GM19025 (cell line): Measurements from ENCODE around the gene PHF21B.
"Not testable (repeated sequence)": the region's sequence is repeated elsewhere in the genome, so short reads cannot be mapped to it uniquely, and the experiment has no call there.

ENCODE experiments used
- ATAC-seq: cut with Tn5 transposase; IDR thresholded peaks from one replicate; pipeline ENCODE4 v1.9.1; 2021; ENCODE audit warnings: mild to moderate bottlenecking, low read depth, moderate library complexity; ENCODE audit not compliant: unreplicated experiment

PHF21B gene

DNA sequence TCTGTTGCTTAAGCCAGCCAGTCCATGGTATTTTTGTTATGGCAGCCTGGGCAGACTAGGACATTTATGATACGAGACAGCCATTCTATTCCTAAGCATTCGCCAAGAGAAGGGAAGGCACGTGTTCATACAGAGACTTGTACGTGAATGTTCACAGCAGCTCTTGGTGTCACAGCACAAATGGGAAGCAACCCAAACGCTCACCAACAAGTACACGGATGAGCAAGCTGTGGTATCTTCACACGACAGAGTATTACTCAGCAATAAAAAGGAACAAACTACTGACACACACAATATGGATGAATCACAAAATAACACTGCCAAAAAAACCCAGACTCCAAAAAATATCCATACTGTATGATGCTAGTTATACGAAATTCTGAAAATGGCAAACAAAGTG is 85.1 kb downstream of the PHF21B start:
- ATAC-seq: no peak

- ATAC-seq: no peak
Observed at GRCh38 chr22:44924098-44924497, 85.7 kb downstream of the PHF21B start.

DNA sequence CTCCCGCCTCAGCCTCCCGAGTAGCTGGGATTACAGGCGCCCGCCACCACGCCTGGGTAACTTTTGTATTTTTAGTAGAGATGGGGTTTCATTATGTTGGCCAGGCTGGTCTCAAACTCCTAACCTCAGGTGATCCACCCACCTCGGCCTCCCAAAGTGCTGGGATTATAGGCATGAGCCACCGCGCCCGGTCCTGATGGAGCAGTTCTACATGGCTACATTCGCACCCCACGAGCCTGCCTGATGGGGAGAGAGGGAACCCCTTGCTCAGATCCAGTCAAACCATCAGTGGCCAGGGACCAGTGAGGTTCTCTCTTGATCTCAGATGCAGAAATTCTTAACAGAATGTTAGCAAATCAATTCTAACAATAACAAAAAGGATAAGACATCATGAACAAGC is 88.0 kb downstream of the PHF21B start:
- not testable (repeated sequence) for ATAC-seq

- ATAC-seq: no peak
Observed at GRCh38 chr22:44920183-44920582, 89.6 kb downstream of the PHF21B start.

- no peak for ATAC-seq
Observed at GRCh38 chr22:44919691-44920090, 90.1 kb downstream of the PHF21B start.

GRCh38 chr22:44918925-44919392 is 90.8 kb downstream of the PHF21B start:
- no peak for ATAC-seq

DNA sequence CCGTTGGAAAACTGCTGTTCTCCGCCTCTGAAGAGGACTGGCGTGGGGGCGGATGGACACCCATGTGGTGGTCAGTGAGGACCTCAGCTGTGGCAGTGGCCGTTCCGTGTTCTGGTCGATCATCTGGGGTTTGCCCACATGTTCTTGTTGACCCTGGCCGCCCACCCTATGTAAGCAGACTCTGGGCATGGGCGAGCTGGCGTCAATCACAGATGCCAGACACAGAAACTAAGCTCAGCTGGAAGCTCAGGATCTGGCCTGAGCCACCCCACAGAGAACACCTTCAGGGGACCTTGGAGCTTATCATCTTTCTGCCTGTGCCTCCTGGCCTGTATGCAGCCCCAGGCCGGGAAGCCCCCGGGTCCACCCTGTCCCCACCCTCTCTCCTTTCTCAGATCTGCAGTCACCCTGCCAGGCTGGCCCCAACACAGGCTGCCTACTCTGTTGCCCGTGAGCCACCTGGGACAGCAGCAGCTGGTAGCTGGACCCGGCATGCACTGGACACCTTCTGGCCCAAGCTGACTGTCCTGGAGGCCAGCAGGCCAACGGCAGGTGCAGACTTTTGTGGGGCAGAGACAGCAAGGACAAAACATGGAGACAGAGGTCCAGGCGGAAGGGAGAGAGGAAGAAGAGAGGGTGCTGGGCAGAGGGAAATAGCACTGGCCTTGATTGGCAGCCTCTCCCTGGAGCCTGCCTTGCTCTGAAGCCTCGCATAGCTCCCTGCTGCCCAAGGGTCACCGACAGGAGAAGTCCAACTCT is 91.5 kb downstream of the PHF21B start:
- ATAC-seq: no peak

GRCh38 chr22:44917372-44918165 is 92.2 kb downstream of the PHF21B start:
- no peak for ATAC-seq

DNA sequence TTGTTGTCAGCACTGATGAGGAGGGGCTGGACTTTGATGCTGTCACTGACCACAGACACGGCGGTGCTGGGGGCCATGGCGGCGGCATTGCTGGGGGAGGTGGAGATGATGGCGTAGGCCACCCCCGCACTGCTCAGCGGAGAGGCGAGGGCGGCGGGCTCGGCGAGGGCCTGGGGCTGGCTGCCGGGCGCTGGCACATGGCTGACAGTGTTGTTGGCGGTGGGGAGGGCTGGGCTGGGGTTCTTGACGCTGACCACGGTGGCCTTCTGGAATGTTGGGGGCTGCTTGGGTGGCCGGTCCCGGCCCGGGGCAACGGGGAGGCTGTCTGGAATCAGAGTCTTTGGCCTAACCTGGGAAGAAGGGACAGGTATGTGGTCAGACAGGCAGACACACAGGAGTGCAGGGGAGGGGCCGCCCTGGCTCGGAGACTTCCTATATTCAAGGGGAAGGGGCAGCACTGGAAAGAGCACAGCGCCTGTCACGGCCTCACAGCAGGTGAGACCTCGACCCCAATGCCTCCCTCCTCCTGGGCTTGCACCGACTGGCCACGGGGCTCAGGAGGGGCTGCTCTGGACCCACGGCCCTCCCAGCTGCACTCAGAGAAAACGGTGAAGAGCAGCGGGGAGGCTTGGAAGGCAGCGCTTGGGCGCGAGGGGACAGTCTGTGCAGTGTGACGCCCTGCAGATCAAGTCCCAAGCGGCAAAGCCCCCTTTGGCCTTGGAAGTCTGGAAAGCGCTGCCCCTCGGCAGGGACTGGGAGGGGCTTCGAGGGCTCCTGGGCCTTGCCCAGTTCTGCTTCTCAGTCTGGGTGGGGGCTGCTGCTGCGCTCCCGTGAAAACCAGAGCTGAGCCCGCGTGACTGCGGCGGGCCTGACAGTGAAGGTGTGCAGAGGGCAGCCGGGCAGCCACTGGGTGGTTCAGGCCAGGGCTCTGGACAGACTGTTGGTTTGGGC is 93.2 kb downstream of the PHF21B start:
- no peak for ATAC-seq

DNA sequence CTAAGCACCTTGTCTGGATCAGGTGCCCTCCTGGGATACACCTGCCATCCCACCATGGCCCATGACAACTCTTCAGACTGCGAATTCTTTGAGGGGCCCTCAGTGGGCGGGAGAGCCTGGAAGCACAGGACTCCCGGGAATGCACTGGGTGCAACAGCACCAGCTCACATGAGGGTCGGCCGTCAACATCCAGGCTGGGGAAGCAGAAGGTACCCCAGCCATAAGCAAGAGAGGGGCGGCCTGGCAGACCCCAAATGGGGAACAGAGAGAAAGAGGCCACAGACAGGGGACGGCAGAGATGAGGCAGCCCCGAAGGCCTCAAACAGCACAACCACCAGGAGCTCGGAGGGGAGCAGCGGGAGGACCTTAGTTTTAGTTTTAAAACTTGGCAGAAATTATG is 94.4 kb downstream of the PHF21B start:
- ATAC-seq: no peak

- no peak for ATAC-seq
Observed at GRCh38 chr22:44914026-44914721, 95.6 kb downstream of the PHF21B start.

DNA sequence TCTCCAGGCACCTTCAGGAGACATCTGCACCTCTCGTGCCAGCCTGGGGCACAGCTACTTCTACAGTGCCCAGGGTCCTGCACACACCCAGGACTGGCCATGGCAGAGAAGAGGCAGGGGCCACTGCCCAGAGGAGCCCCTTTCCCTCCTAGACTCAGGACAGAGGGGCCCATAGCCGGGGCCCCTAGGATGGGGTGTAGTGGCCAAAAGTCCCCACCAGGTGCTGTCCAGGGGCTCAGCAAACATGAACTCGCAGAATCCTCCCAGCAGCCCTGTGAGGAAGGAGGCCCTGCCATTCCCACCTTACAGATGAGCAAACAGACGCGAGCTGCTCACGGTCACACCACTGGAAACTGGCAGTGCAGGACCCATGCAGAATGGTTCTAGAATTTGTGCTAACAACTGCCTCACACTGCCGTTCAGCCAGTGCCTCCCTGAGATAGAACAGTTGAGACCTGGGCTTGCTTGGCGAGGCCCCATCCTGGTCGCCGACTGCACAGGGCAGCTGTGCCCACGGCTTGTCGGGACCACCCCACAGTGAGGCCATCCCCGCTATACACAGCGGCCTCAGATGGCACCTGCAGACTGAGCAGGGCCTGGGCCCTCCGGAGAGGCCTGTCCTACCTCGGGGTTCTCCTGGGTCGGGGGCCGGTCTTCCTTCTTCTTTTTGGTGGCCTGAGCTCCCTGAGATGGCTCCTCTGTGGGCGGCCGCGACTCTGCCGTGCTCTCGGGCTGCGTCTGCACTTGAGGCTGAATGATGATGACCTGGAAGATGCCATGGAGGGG is 96.4 kb downstream of the PHF21B start:
- no peak for ATAC-seq

GRCh38 chr22:44909241-44909640 is 100.6 kb downstream of the PHF21B start:
- no peak for ATAC-seq

DNA sequence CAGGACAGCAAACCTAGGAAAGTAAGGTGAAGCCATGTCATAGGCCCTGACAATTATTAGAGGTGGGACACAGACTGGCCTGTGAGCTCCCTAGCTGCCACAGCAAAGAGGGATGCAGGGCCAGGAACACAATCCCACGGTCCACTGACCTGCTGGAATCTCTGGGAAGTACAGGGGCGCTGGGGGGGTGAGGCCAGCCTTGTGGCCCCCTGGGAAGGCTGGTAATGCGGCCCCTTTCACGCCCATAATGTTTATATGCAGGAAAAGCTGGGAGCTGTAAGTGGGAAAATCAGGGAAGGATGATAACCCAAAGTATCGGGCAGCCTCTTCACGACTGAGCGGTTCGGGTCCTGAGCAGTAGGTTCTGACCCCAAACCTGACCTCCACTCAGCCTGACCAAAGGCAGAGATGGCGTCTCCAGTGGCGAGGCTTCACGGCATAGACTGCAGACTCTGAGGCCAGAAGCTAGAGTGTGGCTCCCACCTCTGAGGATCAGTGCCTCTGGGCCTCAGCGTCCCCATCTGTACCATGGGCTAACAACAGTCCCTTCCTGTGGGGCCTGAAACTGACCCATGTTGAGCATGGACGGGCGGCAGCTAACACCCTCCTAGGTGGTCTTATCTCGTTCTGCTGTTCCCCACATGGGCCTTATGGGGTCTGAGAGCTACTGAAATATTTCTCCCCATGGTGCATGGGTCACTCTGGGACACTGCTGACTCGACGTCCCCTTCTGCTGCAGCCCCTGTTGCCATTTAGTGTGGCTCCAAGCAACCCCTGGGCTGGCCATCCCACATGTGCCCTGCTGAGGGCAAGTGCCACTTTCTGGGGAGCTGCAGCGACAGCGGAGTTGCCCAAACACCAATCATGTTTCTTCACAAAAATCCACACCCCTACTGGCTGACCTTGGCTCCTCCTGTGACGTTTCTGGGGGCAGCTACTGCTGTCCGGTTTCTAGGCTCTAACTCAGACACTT is 101.8 kb downstream of the PHF21B start:
- ATAC-seq: no peak

GRCh38 chr22:44906999-44907644 is 102.7 kb downstream of the PHF21B start:
- no peak for ATAC-seq

GRCh38 chr22:44906248-44906936 is 103.4 kb downstream of the PHF21B start:
- no peak for ATAC-seq

DNA sequence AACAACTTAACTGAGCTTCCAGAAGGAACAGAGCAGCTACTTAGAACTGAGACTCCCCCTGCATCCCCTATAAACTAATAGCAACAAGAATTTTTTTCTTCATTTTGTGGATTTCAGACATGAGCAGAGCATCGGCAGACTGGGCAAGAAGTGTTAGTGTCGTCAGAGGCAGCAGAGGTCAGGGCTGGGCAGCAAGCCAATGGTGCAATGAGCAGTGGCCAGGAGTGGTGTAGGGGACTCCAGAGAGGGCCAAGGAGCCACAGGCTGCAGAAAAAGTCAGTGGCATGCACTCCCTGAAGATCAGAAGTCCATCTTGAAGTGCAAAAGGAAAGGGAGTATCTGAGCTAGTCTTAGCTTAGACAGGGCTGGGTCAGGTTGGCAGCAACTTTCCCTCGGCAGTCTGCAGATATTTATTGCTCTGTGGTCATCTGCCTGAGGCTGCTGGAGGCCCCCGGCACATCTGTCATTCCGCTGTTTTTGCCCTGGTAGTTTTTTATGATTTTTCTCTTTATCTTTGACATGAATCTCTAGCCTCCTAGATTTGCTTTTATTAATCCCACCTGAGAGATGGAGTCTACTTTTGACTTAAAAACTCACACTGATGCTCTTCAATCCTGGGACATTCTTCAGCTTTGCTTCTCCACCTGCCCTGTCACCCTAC is 105.2 kb downstream of the PHF21B start:
- ATAC-seq: not testable (repeated sequence)
